Ovary (tissue), 9 donors: ENCODE measurements around the gene OR6C68. TPM values are rescaled to one million over a fixed set of nuclear protein-coding genes. Genes with fewer than 3 reads are reported as not detected.

ENCODE experiments used
- DNase-seq, 5 donors: peaks; one replicate each; pipeline ENCODE4 v3.0.0-alpha.2; 2019 to 2020
- H3K27ac ChIP-seq, 2 donors: fragments of 200-600 bp; one replicate each; pipeline versions ENCODE4 v1.5.1 to v1.8.0; 2019 to 2022
- H3K27me3 ChIP-seq: fragments of 200-600 bp; one replicate; pipeline ENCODE4 v1.8.0; 2022
- H3K36me3 ChIP-seq: fragments of 200-600 bp; sonication (generic); one replicate; pipeline ENCODE4 v1.5.1; 2019
- H3K4me1 ChIP-seq: one replicate; pipeline ENCODE4 v1.8.1; 2013; ENCODE audit warnings: mild to moderate bottlenecking, moderate library complexity; ENCODE audit not compliant: insufficient read depth
- H3K4me3 ChIP-seq: fragments of 200-600 bp; sonication (generic); one replicate; pipeline ENCODE4 v1.5.1; 2017
- H3K9me3 ChIP-seq, 2 donors: fragments of 200-600 bp in 1 of 2; sonication (generic) in 1 of 2; one replicate each; pipeline versions ENCODE4 v1.5.1 to v1.8.1; 2013 to 2019; ENCODE audit warnings: mild to moderate bottlenecking in 1 of 2, moderate library complexity in 1 of 2
- CTCF ChIP-seq, 3 donors: fragments of 450-650 bp in 2 of 3; fragments of 200-600 bp in 1 of 3; IDR thresholded peaks; one replicate each; pipeline versions ENCODE4 v1.5.1 to v1.8.0; 2016 to 2022; ENCODE audit warnings: antibody characterized with exemption in 3 of 3, mild to moderate bottlenecking in 1 of 3
- EP300 ChIP-seq: sonication (generic); formaldehyde crosslinking; IDR thresholded peaks from one replicate; pipeline ENCODE4 v1.6.1; 2017; ENCODE audit warnings: antibody characterized with exemption
- POLR2A ChIP-seq: fragments of 450-650 bp; IDR thresholded peaks from one replicate; pipeline ENCODE4 v1.6.1; 2017; ENCODE audit warnings: antibody characterized with exemption, mild to moderate bottlenecking, moderate library complexity
- WGBS, 3 donors: extraction: QIAGEN DNeasy Blood & Tissue Kit in 1 of 3; methylation state at CpG; one replicate each; pipeline versions ENCODE4 v1.1.5 to v1.1.7; 2013 to 2017; 5-methylcytosine and 5-hydroxymethylcytosine counted together
- intact Hi-C, 4 donors: fragments of 100-400 bp; cut with DNase I; formaldehyde crosslinking; loops; one replicate each; pipeline versions ENCODE4 v1.11.0 to v1.15.1; 2022 to 2023
- polyA plus RNA-seq, 2 donors: library from polyadenylated mRNA; stranded (reverse); fragments of 200-250 nt in 1 of 2; fragments of 350-450 nt in 1 of 2; fragmentation: Illumina TruSeq in 1 of 2; extraction: RNeasy Lipid Tissue Mini Kit (QIAGEN cat#74804) in 1 of 2; gene quantifications; one replicate each; pipeline ENCODE4 v1.2.3, GENCODE V29; 2013 to 2014
- total RNA-seq, 7 donors: library from RNA; depleted of rRNA in 2 of 7; stranded (reverse); fragments of >200 nt in 2 of 7; fragmentation: NEBNext Ultra II Directional in 3 of 7; extraction: Animal tissue kit (Norgen Biotek cat#: 25700) in 3 of 7; gene quantifications; one replicate each; pipeline versions ENCODE4 v1.1.0 to v1.2.4, GENCODE V29; 2016 to 2023
- donor health status: DM: no; HTN: no; CAD: no; lungs with moderate emphysema.
- donor health status: DM: no; HTN: no; CAD: no.
- donor health status: Bipolar disorder and iron deficiency.
- donor health status: DM: yes; HTN: yes; CAD: no.
- donor health status: DM: no; HTN: no; CAD: no.
- donor health status: DM: yes; HTN: yes; CAD: no.

The OR6C68 gene
- total and polyA plus RNA-seq, 9 donors, result not detected

GRCh38 chr12:55501601-55502000, 9.4 kb downstream of the OR6C68 start:
- Histone ChIP-seq H3K27me3 (no peaks in the 10 kb centered on the region), H3K36me3 (no peaks in the 10 kb centered on the region), H3K4me3 (no peak overlapping the region), H3K9me3 (no peaks in the 10 kb centered on the region), H3K4me1 (no peaks in the 10 kb centered on the region), H3K27ac (no peak overlapping the region)
- TF ChIP-seq EP300 (no peak), CTCF (IDR thresholded peaks at IDR 0.05) (no peak), POLR2A (no peak)
- DNase-seq, result no peak
- 16 to 23% (median 16%) methylated on average over 2 of the region's 2 CpGs for WGBS, 3 donors
- intact Hi-C loops, result no loop called here

GRCh38 chr12:55515696-55516095, 23.5 kb downstream of the OR6C68 start:
- no peaks in the 10 kb centered on the region for H3K27me3 ChIP-seq
- intact Hi-C loops, result no loop called here
- H3K9me3 ChIP-seq, result no peaks in the 10 kb centered on the region
- WGBS, 3 donors, result 58 to 76% (median 71%) methylated on average over 1 of the region's 1 CpG
- TF ChIP-seq POLR2A, result no peak
- no peak for TF ChIP-seq EP300
- no peak for TF ChIP-seq CTCF (IDR thresholded peaks at IDR 0.05)
- H3K36me3 ChIP-seq, result no peaks in the 10 kb centered on the region
- no peak for DNase-seq
- H3K4me1 ChIP-seq, result no peaks in the 10 kb centered on the region
- H3K27ac ChIP-seq, result no peak overlapping the region
- H3K4me3 ChIP-seq, result no peak overlapping the region

GRCh38 chr12:55516391-55516790, 24.2 kb downstream of the OR6C68 start:
- TF ChIP-seq CTCF (IDR thresholded peaks at IDR 0.05) (no peak), POLR2A (no peak), EP300 (no peak)
- no peak for DNase-seq
- no peaks in the 10 kb centered on the region for H3K9me3 ChIP-seq
- intact Hi-C loops, result no loop called here
- H3K4me1 ChIP-seq, result no peaks in the 10 kb centered on the region
- H3K27me3 ChIP-seq, result no peaks in the 10 kb centered on the region
- no peaks in the 10 kb centered on the region for H3K36me3 ChIP-seq
- no peak overlapping the region for H3K27ac ChIP-seq
- H3K4me3 ChIP-seq, result no peak overlapping the region

Other genes with a start within 250 kb of the OR6C68 start
- gene OR6C74, start 247.8 kb upstream of the OR6C68 start, total RNA-seq, result not detected
- not detected for gene OR6C74, start 247.8 kb upstream of the OR6C68 start, polyA plus RNA-seq
- not detected for gene OR6C6, start 195.8 kb upstream of the OR6C68 start, total RNA-seq
- gene OR6C6, start 195.8 kb upstream of the OR6C68 start, polyA plus RNA-seq, result not detected
- not detected for gene OR6C1, start 178.0 kb upstream of the OR6C68 start, total RNA-seq
- gene OR6C1, start 178.0 kb upstream of the OR6C68 start, polyA plus RNA-seq, result not detected
- not detected for gene OR6C3, start 161.6 kb upstream of the OR6C68 start, total RNA-seq
- gene OR6C3, start 161.6 kb upstream of the OR6C68 start, polyA plus RNA-seq, result not detected
- gene OR6C75, start 129.4 kb upstream of the OR6C68 start, total RNA-seq, result not detected
- gene OR6C75, start 129.4 kb upstream of the OR6C68 start, polyA plus RNA-seq, result not detected
- gene OR6C65, start 91.8 kb upstream of the OR6C68 start, total RNA-seq, result not detected
- not detected for gene OR6C65, start 91.8 kb upstream of the OR6C68 start, polyA plus RNA-seq
- gene OR6C76, start 66.1 kb upstream of the OR6C68 start, total RNA-seq, result not detected
- not detected for gene OR6C76, start 66.1 kb upstream of the OR6C68 start, polyA plus RNA-seq
- not detected for gene OR6C2, start 48.3 kb upstream of the OR6C68 start, total RNA-seq
- not detected for gene OR6C2, start 48.3 kb upstream of the OR6C68 start, polyA plus RNA-seq
- gene OR6C70, start 22.2 kb upstream of the OR6C68 start, total RNA-seq, result not detected
- not detected for gene OR6C70, start 22.2 kb upstream of the OR6C68 start, polyA plus RNA-seq
- not detected for gene OR6C4, start 57.2 kb downstream of the OR6C68 start, total RNA-seq
- not detected for gene OR6C4, start 57.2 kb downstream of the OR6C68 start, polyA plus RNA-seq
- not detected for gene OR2AP1, start 80.1 kb downstream of the OR6C68 start, total RNA-seq
- gene OR2AP1, start 80.1 kb downstream of the OR6C68 start, polyA plus RNA-seq, result not detected
- gene OR10P1, start 144.5 kb downstream of the OR6C68 start, total RNA-seq, result not detected
- gene OR10P1, start 144.5 kb downstream of the OR6C68 start, polyA plus RNA-seq, result not detected
- 10 to 100 TPM in 5 of 7 donors, 1 to 10 TPM in 2; 4.9 to 69.6 (median 25.9) TPM for gene ITGA7, start 215.5 kb downstream of the OR6C68 start, total RNA-seq
- 10 to 100 TPM; 19.5 to 38.3 TPM for gene ITGA7, start 215.5 kb downstream of the OR6C68 start, polyA plus RNA-seq
- 100 to 1,000 TPM in 4 of 7 donors, 10 to 100 TPM in 3; 96.0 to 143 (median 120) TPM for gene BLOC1S1, start 223.7 kb downstream of the OR6C68 start, total RNA-seq
- gene BLOC1S1, start 223.7 kb downstream of the OR6C68 start, polyA plus RNA-seq, result 100 to 1,000 TPM; 101 to 214 TPM
- gene RDH5, start 228.0 kb downstream of the OR6C68 start, total RNA-seq, result 1 to 10 TPM; 3.7 to 8.9 (median 7.2) TPM
- gene RDH5, start 228.0 kb downstream of the OR6C68 start, polyA plus RNA-seq, result 1 to 10 TPM; 5.1 to 5.9 TPM
- gene CD63, start 236.6 kb downstream of the OR6C68 start, total RNA-seq, result 100 to 1,000 TPM; 406 to 954 (median 762) TPM
- gene CD63, start 236.6 kb downstream of the OR6C68 start, polyA plus RNA-seq, result 1,000 to 10,000 TPM in 1 of 2 donors, 100 to 1,000 TPM in 1; 676 to 1,943 TPM